GM20000 (cell line): ENCODE measurements around the gene PHAF1.
"Not testable (repeated sequence)": the region's sequence is repeated elsewhere in the genome, so short reads cannot be mapped to it uniquely, and the experiment has no call there.

Experiments used
- DNase-seq: peaks from one replicate; pipeline ENCODE4 v3.0.0; 2012; ENCODE audit warnings: low spot score
- TF ChIP-seq, protein P1 (sequence below): IDR thresholded peaks from 2 replicates; pipeline ENCODE4 v1.5.1; 2012; ENCODE audit warnings: mild to moderate bottlenecking, control low read depth; ENCODE audit errors: extremely low read depth, missing control alignments

PHAF1 gene

DNA sequence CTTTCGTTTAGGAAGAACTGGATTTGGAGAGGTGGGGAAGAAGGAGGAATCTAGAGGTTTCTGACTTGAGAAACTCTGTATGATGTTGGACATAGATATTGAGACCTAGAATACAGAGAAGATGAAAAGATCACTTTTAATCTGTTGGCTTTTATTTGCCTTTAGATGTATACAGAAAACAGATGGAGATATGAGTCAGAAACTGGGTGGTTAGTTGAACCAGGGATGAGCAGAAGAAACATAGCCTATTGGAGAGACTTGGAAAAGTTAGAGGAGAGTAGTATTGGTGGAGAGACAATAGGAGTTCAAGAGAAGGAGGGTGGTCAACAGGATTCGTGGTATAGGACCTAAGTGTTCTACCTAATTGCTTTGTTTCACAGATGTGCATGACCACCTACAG is 5.1 kb downstream of the PHAF1 start:
- TF ChIP-seq, protein P1, sequence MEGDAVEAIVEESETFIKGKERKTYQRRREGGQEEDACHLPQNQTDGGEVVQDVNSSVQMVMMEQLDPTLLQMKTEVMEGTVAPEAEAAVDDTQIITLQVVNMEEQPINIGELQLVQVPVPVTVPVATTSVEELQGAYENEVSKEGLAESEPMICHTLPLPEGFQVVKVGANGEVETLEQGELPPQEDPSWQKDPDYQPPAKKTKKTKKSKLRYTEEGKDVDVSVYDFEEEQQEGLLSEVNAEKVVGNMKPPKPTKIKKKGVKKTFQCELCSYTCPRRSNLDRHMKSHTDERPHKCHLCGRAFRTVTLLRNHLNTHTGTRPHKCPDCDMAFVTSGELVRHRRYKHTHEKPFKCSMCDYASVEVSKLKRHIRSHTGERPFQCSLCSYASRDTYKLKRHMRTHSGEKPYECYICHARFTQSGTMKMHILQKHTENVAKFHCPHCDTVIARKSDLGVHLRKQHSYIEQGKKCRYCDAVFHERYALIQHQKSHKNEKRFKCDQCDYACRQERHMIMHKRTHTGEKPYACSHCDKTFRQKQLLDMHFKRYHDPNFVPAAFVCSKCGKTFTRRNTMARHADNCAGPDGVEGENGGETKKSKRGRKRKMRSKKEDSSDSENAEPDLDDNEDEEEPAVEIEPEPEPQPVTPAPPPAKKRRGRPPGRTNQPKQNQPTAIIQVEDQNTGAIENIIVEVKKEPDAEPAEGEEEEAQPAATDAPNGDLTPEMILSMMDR, result no peak
- DNase-seq, result no peak

DNA sequence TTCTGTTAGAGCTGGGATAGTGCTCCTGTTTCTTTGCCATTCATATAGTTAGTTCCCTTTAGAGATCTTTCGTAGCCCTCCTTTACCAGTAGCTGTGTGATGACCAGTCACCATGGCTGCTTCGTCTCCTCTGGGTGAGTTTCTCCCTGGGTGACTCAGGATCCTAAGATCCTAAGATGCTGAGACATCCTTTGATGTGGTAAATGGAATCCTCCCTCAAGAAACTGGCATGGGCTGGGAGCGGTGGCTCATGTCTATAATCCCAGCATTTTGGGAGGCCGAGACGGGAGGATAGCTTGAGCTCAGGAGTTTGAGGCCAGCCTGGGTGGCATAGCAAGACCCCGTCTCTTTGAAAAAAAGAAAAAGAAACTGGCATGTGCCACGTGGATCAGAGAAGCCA is 5.9 kb downstream of the PHAF1 start:
- TF ChIP-seq, protein P1, result no peak
- DNase-seq, result no peak

DNA sequence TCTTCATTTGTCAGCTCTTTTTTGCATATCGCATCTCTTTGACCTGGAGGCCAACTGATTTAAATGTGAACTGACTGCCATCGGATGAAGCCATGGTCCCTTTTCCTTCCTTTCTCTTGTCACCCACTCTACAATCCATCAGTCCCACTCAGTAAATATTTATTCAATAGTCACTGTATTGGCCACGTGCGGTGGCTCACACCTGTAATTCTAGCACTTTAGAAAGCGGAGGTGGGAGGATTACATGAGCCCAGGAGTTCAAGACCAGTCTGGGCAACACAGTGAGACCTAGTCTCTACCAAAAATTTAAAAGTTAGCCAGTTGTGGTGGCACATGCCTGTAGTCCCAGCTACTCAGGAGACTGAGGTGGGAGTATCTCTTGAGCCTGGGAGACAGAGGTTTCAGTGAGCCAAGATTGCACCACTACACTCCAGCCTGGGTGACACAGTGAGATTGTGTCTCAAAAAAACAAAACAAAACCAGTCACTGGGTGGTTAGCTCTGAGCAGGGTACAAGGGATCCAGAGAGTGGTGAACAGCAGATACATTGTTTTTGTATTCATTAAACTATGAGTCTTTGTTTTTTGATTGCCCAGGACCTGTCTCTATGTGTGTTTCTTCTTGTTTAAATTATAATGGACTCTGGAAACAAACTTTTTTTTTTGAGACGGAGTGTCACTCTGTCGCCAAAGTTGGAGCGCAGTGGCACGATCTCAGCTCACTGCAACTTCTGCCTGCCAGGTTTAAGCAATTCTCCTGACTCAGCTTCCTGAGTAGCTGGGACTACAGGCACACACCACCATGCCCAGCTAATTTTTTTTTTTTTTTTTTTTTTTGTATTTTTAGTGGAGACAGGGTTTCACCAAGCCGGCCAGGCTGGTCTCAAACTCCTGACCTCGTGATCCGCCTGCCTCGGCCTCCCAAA is 6.9 kb downstream of the PHAF1 start:
- TF ChIP-seq, protein P1, result no peak
- DNase-seq, result no peak

DNA sequence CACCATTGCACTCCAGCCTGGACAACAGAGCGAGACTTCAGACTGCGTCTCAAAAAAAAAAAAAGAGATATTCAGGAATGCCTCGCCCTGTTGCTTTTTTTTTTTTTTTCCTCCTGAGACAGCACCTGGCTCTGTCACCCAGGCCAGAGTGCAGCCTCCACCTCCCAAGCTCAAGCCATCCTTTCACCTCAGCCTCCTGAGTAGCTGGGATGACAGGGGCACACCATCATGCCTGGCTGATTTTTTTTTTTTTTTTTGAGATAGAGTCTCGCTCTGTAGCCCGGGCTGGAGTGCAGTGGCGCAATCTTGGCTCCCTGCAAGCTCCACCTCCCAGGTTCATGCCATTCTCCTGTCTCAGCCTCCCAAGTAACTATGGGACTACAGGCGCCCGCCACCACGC is 8.0 kb downstream of the PHAF1 start:
- no peak for DNase-seq

DNA sequence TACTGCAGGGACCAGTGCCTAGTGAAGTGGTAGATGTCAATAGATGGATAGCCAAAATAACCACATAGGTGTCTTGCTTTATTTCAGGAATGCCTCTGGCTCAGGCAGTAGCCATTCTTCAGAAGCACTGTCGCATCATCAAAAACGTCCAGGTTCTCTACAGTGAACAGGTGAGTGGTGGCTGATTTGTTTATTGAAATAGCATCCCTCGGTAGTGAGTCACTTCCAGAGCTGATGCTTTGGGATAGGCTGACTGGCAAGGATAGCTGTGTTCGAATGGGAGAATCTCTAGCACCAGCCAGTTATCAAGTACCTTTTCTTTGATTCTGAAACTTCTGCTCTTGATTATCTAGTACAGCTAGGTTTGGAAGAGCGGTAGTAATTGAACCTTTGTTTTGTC is 10.3 kb downstream of the PHAF1 start:
- DNase-seq, result no peak
- TF ChIP-seq, protein P1, result no peak

More for the DNA sequence above, 8.0 kb downstream of the PHAF1 start:
- TF ChIP-seq, protein P1, result no peak

DNA sequence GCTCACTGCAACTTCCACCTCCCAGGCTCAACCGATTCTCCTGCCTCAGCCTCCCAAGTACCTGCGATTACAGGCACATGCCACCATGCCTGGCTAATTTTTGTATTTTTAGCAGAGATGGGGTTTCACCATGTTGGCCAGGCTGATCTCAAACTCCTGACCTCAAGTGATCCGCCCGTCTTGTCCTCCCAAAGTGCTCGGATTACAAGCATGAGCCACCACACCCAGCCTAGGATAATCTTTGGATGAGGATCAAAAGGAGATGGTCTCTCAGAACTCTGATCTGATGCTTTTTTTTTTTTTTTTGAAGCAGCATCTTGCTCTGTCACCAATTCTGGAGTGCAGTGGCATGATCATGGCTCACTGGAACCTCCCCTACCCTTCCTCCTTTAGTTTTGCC is 13.1 kb downstream of the PHAF1 start:
- not testable (repeated sequence) for DNase-seq

DNA sequence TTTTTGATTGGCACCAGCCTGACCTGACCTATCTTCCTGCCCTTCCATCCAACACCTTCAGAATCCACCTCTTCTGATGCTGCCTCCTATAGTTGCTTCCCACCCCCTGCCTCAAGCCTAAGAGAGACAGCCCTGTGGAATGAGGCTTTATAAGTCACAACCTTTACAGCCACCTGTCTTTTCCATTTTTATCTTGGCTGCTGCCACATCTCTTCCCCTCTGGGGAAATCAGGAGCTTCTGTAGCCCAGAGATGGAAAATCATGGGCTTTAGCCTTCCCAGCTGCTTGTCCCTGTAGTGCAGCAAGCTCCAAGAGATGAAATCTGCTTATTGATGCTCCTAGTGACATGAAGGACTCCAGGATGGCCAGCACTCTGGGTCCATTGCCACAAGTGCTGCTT is 18.7 kb downstream of the PHAF1 start:
- DNase-seq, result no peak
- TF ChIP-seq, protein P1, result no peak

DNA sequence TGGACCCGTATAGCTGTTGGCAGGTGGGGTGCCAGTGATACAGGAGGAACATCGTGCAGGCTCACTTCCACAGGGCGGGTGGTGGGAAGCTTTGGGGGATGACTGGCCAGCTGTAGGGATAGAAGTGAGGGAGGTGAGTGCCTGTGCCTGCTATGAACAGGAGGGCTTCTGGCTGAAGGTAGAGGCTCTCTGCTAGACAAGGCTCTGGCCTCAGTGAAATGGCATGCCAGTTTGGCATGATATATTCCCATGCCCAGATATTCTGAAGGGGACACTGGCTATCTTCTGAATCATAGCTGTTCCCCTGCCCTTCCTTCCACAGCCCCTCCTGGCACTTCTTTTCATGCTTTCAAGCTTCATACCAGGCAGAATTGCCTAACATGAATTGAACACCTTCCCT is 19.1 kb downstream of the PHAF1 start:
- TF ChIP-seq, protein P1, result no peak
- no peak for DNase-seq
